Hindlimb muscle (tissue), 1 donor: Measurements from ENCODE around the gene CNGA1. TPM values are rescaled to one million over a fixed set of nuclear protein-coding genes. Genes with fewer than 3 reads are reported as not detected.
"Not testable (repeated sequence)": the region's sequence is repeated elsewhere in the genome, so short reads cannot be mapped to it uniquely, and the experiment has no call there.

Source experiments
- DNase-seq: peaks from one replicate; pipeline ENCODE4 v3.0.0-alpha.2; 2013
- polyA plus RNA-seq: library from polyadenylated mRNA; unstranded; fragments of 120-200 nt; gene quantifications from one replicate; pipeline ENCODE4 v1.2.1, GENCODE V29; 2013; ENCODE audit not compliant: insufficient read length

The CNGA1 gene
- polyA plus RNA-seq, 1 donor = 0.23 TPM

- DNase-seq = no peak
Observed at GRCh38 chr4:48030470-48030869, 14.0 kb upstream of the CNGA1 start.

- no peak for DNase-seq
Observed at GRCh38 chr4:48028696-48029095, 12.2 kb upstream of the CNGA1 start.

GRCh38 chr4:48027653-48028052, 11.2 kb upstream of the CNGA1 start:
- no peak for DNase-seq

GRCh38 chr4:48025005-48025404, 8.5 kb upstream of the CNGA1 start:
- no peak for DNase-seq

GRCh38 chr4:48024522-48024921, 8.0 kb upstream of the CNGA1 start:
- DNase-seq = no peak

GRCh38 chr4:48022192-48022799, 5.8 kb upstream of the CNGA1 start:
- no peak for DNase-seq

GRCh38 chr4:48021100-48021499, 4.6 kb upstream of the CNGA1 start:
- no peak for DNase-seq

- DNase-seq = no peak
Observed at GRCh38 chr4:48018112-48018511, 1.6 kb upstream of the CNGA1 start.

- DNase-seq = no peak
Observed at GRCh38 chr4:48017108-48017571, 659 bp upstream of the CNGA1 start.

GRCh38 chr4:48015678-48016077, 803 bp downstream of the CNGA1 start:
- DNase-seq = no peak

- DNase-seq = no peak
Observed at GRCh38 chr4:48015216-48015615, 1.3 kb downstream of the CNGA1 start.

- DNase-seq = no peak
Observed at GRCh38 chr4:48012824-48013223, 3.7 kb downstream of the CNGA1 start.

GRCh38 chr4:48011722-48012121, 4.8 kb downstream of the CNGA1 start:
- no peak for DNase-seq

- DNase-seq = not testable (repeated sequence)
Observed at GRCh38 chr4:48010906-48011305, 5.6 kb downstream of the CNGA1 start.

- DNase-seq = no peak
Observed at GRCh38 chr4:48008021-48008596, 8.4 kb downstream of the CNGA1 start.

- no peak for DNase-seq
Observed at GRCh38 chr4:48005781-48006180, 10.7 kb downstream of the CNGA1 start.

- DNase-seq = not testable (repeated sequence)
Observed at GRCh38 chr4:48003568-48003967, 12.9 kb downstream of the CNGA1 start.

GRCh38 chr4:48002267-48002666, 14.2 kb downstream of the CNGA1 start:
- DNase-seq = no peak

- DNase-seq = no peak
Observed at GRCh38 chr4:47996021-47996420, 20.5 kb downstream of the CNGA1 start.

GRCh38 chr4:47992475-47992874, 24.0 kb downstream of the CNGA1 start:
- not testable (repeated sequence) for DNase-seq

GRCh38 chr4:47990145-47990544, 26.3 kb downstream of the CNGA1 start:
- DNase-seq = no peak

GRCh38 chr4:47974566-47974965, 41.9 kb downstream of the CNGA1 start:
- DNase-seq = no peak

- DNase-seq = no peak
Observed at GRCh38 chr4:47972721-47973120, 43.8 kb downstream of the CNGA1 start.

GRCh38 chr4:47972181-47972580, 44.3 kb downstream of the CNGA1 start:
- DNase-seq = no peak

- no peak for DNase-seq
Observed at GRCh38 chr4:47968847-47969246, 47.6 kb downstream of the CNGA1 start.
